HG03521 (cell line): ENCODE measurements around the gene VSX2.
A peak's percentile ranks its signal among the peaks of the same experiment; 100 is the strongest.

ENCODE experiments used
- ATAC-seq: cut with Tn5 transposase; IDR thresholded peaks from one replicate; pipeline ENCODE4 v1.9.1; 2021; ENCODE audit warnings: mild to moderate bottlenecking, moderate library complexity; ENCODE audit not compliant: unreplicated experiment

The VSX2 gene

DNA sequence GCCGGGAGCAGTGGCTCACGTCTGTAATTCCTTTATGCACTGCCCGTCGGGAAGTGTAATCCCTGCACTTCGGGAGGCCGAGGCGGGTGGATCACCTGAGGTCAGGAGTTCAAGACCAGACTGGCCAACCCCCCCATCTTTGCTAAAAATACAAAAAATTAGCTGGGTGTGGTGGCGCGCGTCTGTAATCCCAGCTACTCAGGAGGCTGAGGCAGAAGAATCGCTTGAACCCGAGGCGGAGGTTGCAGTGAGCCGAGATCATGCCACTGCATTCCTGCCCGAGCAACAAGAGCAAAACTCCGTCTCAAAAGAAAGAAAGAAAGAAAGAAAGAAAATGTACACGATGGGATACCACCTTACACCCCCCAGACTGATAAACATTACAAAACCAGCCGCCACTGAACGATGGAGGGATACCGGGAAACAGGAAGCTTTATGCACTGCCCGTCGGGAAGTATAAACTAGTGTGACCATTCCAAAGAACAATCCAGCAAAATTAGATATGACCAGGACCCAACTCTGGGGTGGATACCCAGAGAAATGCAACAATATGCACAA is 62.4 kb downstream of the VSX2 start:
- ATAC-seq, result no peak

DNA sequence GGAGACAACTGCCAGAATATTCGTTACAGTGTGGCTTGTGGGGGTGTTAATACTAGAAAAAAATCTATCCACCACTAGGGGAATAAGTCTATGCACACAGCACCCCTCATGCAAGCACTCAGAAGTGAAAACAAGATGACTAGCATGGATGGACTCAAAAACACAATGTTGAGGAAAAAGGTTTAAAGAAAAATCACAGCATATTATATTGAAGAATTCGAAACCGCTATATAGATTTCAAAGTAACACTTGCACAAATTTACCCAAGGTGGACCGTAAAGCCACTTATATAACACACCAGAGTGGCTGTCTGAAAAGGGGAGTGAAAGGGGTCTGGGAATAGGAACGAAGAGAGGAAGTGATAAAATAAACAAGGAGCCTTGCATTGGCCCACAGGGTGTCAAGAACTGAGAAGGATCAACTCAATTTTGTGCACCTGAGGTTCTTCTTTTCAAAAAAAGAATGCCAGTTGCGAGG is 62.9 kb downstream of the VSX2 start:
- no peak for ATAC-seq

DNA sequence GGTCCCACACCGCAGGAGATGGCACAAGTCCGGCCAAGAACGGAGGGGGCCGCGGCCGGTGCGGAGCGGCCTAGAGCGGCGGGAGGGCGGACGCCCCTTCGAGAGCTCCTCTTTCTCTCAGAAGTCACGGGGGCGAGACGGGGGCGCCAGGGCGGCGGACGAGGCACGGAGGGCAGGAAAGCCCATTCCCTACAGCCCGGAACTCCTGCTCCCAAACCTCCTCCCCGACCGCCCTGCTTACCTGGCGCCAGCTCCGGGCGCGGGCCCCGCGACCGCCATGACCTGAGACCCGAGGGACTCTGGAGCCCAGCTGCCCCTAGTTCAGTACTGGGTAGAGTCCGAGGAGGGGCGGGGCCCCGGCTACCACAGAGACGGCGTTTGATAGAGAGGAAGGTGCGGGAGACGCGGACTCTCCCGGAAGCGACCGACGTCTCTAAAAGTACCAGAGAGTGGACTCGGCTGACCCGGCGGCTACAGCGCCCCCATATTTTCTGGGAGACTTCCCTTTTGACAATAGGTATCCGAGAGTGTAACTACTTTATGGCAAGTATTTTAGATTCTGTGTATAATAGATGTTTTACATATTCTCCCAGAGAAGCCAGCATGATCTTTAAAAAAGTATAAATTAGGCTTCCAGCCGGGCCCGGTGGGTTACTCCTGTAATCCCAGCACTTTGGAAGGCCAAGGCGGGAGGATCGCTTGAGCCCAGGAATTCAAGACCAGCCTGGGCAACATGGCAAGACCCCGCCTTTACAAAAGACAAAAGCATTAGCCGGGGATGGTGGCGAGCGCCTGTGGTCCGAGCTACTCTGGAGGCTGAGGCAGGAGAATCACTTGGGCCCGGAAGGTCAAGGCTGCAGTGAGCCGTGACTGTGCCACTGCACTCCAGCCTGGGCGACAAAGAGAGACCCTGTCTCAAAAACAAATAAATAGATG is 63.7 kb downstream of the VSX2 start, which contains the start of gene ABCD4:
Gene ABCD4, minus strand, starts transcription at position 301 of the 936 bp plus-strand sequence. Its CDS starts 22 bp downstream, at position 279.
- peak; percentile 94 for ATAC-seq

DNA sequence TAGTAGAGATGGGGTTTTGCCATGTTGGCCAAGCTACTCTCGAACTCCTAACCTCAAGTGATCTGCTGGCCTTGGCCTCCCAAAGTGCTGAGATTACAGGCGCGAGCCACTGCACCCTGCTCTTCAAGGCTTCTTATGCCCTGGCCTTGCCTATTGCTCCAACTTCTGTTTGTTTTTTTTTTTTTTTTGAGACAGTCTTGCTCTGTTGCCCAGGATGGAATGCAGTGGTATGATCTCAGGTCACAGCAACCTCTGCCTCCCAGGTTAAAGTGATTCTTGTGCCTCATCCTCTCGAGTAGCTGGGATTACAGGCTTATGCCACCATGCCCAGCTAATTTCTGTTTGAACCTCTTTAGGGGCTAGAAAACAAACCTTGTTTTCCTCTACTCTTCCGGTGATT is 69.4 kb downstream of the VSX2 start:
- no peak for ATAC-seq

DNA sequence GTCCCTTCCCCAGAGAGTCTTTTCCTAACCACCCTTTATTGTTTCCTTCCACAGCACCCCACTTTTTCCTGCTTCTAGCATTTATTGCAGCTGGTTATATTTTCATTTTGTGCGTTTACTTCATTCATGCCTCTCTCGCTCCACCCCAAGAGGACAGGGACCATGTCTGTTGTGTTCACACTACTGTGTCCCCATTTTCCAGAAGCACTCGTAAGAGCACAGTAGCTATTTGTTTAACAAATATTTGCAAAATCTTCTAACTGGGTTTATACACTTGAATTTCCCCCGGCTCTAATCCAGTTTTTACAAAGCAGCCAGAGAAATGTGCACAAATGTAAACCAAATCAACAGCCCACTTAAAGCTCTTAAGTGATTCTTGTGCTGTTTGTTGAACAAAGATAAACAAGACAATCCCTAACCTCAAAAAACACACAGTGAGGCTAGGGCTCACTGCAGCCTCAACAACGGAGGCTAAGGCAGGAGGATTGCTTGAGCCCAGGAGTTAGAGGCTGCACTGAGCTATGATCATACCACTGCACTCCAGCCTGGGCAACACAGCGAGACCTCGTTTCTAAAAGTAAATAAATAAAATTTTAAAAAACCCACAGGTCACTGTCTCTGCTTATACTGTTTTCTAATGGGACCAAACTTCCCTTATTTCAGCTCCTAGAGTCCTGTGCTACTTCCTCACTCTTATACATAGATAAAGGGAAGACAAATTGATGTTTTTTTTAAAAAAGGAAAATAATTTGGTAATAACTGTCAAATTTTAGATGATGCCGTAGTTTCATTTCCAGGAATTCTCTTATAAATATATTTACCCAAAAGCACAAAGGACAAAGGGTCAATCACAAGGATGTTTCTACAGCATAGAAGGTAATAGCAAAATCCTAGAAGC is 70.1 kb downstream of the VSX2 start:
- no peak for ATAC-seq

DNA sequence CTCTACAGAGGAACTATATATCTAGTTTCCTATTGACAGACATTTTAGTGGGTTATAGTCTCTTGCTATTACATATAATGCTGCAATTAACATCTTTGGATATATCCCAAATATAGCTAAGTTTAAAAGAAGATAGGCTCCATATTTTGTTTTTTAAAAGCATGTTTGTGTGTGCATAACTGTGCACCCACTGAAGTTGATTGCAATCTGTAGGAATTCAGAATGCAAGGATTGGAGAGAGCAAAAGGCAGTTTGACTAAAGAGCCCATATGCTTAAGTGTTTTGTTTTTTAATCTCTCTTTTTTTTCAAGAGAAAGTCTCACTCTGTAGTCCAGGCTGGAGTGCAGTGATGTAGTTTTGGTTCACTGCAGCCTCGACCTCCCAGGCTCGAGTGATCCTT is 72.9 kb downstream of the VSX2 start:
- no peak for ATAC-seq
